Suprapubic skin (tissue), 3 donors: Measurements from ENCODE around the gene LBHD2.

ENCODE experiments used
- POLR2A ChIP-seq, 2 donors: fragments of 450-650 bp; IDR thresholded peaks; one replicate each; pipeline ENCODE4 v1.6.1; 2017; ENCODE audit warnings: antibody characterized with exemption in 2 of 2, mild to moderate bottlenecking in 2 of 2, moderate library complexity in 2 of 2
- TF ChIP-seq, protein P1 (sequence below), 2 donors: fragments of 200-600 bp in 1 of 2; fragments of 450-650 bp in 1 of 2; sonication (generic) in 1 of 2; IDR thresholded peaks; one replicate each; pipeline ENCODE4 v1.5.1; 2016 to 2019; ENCODE audit warnings: antibody characterized with exemption in 2 of 2, mild to moderate bottlenecking in 1 of 2, moderate library complexity in 1 of 2

- TF ChIP-seq, protein P1, sequence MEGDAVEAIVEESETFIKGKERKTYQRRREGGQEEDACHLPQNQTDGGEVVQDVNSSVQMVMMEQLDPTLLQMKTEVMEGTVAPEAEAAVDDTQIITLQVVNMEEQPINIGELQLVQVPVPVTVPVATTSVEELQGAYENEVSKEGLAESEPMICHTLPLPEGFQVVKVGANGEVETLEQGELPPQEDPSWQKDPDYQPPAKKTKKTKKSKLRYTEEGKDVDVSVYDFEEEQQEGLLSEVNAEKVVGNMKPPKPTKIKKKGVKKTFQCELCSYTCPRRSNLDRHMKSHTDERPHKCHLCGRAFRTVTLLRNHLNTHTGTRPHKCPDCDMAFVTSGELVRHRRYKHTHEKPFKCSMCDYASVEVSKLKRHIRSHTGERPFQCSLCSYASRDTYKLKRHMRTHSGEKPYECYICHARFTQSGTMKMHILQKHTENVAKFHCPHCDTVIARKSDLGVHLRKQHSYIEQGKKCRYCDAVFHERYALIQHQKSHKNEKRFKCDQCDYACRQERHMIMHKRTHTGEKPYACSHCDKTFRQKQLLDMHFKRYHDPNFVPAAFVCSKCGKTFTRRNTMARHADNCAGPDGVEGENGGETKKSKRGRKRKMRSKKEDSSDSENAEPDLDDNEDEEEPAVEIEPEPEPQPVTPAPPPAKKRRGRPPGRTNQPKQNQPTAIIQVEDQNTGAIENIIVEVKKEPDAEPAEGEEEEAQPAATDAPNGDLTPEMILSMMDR (IDR thresholded peaks at IDR 0.05) = no peak
- TF ChIP-seq POLR2A (IDR thresholded peaks at IDR 0.05) = no peak
These were observed 38.0 kb downstream of the LBHD2 start for GRCh38 chr14:103121846-103122584.
